ENCODE results near the gene MYEOV.

GRCh38 chr11:69273571-69273970 lies 20.4 kb upstream of the MYEOV start:
- TF ChIP-seq CTCF (IDR thresholded peaks at IDR 0.05) (no peak), EZH2 (IDR thresholded peaks at IDR 0.05; ENCODE audit: borderline replicate concordance, insufficient read depth, low read depth, low read length, poor library complexity, severe bottlenecking) (no peak)
